Measurements from ENCODE around the gene FNTB. TPM values are rescaled to one million over a fixed set of nuclear protein-coding genes. Genes with fewer than 3 reads are reported as not detected.

FNTB gene
- total RNA-seq, 1 experiment from 2014 or later = 20.7 TPM

DNA sequence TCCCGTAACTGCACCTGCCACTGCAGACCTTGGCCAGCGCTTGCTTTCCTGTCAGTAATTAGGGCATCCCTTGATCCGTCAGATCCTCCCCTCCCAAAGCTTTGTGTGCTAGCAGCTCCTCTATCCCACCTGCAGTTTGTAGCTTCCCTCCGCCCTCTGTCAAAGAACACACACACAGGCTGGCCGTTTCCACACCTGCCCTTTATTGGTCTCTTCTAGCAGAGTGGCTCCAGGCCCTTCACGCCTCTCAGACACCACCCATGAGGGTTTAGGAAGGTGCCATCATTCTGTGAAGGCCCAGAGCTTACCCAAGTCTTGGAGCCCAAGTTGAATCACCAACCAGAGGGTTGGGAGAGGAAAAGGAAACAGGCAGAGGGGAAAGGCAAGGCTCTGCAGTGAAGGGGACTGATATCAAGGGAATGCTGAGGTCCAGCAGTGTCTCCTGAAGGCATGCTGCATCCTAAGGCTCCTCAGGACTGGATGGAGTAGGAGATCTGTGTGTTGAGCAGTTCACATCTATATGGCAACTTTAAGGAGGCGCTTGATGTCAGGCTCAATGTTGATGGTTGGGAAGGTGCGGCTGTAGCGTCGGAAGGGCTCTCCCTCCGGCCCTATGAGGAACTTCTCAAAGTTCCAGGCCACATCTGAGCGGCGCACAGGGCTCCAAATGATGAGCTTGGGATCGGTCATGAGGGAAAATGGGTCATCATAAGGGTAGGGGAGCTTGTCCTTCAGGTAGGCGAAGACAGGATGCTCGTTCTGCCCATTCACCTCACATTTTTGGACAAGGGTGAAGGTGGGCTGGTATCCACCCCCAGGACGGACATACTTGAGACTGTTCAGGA lies 47.5 kb upstream of the FNTB start:
- TF ChIP-seq, protein P1, sequence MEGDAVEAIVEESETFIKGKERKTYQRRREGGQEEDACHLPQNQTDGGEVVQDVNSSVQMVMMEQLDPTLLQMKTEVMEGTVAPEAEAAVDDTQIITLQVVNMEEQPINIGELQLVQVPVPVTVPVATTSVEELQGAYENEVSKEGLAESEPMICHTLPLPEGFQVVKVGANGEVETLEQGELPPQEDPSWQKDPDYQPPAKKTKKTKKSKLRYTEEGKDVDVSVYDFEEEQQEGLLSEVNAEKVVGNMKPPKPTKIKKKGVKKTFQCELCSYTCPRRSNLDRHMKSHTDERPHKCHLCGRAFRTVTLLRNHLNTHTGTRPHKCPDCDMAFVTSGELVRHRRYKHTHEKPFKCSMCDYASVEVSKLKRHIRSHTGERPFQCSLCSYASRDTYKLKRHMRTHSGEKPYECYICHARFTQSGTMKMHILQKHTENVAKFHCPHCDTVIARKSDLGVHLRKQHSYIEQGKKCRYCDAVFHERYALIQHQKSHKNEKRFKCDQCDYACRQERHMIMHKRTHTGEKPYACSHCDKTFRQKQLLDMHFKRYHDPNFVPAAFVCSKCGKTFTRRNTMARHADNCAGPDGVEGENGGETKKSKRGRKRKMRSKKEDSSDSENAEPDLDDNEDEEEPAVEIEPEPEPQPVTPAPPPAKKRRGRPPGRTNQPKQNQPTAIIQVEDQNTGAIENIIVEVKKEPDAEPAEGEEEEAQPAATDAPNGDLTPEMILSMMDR (conservative IDR thresholded peaks at IDR 0.05) = no peak
- no peaks in the 10 kb centered on the region for H3K27me3 ChIP-seq (ENCODE audit: insufficient read depth, low read length)
- H2AK5ac ChIP-seq (ENCODE audit: insufficient read length, low read length) = no peak overlapping the region
- no peak overlapping the region for H3K9ac ChIP-seq (ENCODE audit: extremely low read depth, insufficient read length, low read length)
- H3K9me3 ChIP-seq (ENCODE audit: control insufficient read depth, low read depth, low read length) = no peaks in the 10 kb centered on the region
- no peak overlapping the region for H3K4me2 ChIP-seq (ENCODE audit: insufficient read depth, insufficient read length, low read length)
- H4K5ac ChIP-seq (ENCODE audit: insufficient read length, low read depth, low read length) = no peak overlapping the region
- no peaks in the 10 kb centered on the region for H3K23me2 ChIP-seq (ENCODE audit: insufficient read length, low read depth, low read length, poor library complexity, severe bottlenecking)
- H3K27ac ChIP-seq (ENCODE audit: insufficient read length, low read depth, low read length) = no peak overlapping the region
- no peak overlapping the region for H3K18ac ChIP-seq (ENCODE audit: insufficient read length, low read depth, low read length)
- no peak overlapping the region for H3T11ph ChIP-seq (ENCODE audit: low read length)
- DNase-seq = no peak
- H2BK20ac ChIP-seq (ENCODE audit: low read depth, low read length, poor library complexity, severe bottlenecking) = no peak overlapping the region
- no peaks in the 10 kb centered on the region for H3K27me3 Mint-ChIP-seq (ENCODE audit: low read depth)
- no peak overlapping the region for H2BK12ac ChIP-seq (ENCODE audit: insufficient read length, low read depth, low read length)
- H3K9me3 Mint-ChIP-seq = no peaks in the 10 kb centered on the region
- peak overlapping the region in 2 of 3 experiments; percentile 6 to 84; a peak in 2 of 7 replicates for H3K27ac Mint-ChIP-seq
- H2BK5ac ChIP-seq (ENCODE audit: insufficient read length, low read length) = no peak overlapping the region
- H2AFZ ChIP-seq (ENCODE audit: low read length) = no peak overlapping the region
- no peak overlapping the region for H3K4ac ChIP-seq (ENCODE audit: low read depth, low read length)
- H3K4me3 Mint-ChIP-seq = no peak overlapping the region; a peak in 1 of 5 replicates
- H3K4me1 Mint-ChIP-seq = peaks cover 20% of the 10 kb centered on the region in 2 experiments
- no peak overlapping the region for H2BK120ac ChIP-seq (ENCODE audit: low read depth, low read length, poor library complexity, severe bottlenecking)
- no CpG with 5 or more reads among the region's 17 CpGs for WGBS (ENCODE audit: extremely low coverage, insufficient read length, low lambda C conversion rate)
- no peak overlapping the region for H3K56ac ChIP-seq (ENCODE audit: insufficient read length, low read depth, low read length)
- H4K91ac ChIP-seq (ENCODE audit: insufficient read length, low read depth, low read length) = no peak overlapping the region
- no peak overlapping the region for H3K14ac ChIP-seq (ENCODE audit: insufficient read depth, low read length)
- peaks cover 2% of the 10 kb centered on the region; the same call in 1 of the 2 replicates for H3K4me1 ChIP-seq (ENCODE audit: insufficient read depth, low read length)
- H3K79me1 ChIP-seq (ENCODE audit: insufficient read depth, low read depth, low read length, poor library complexity, severe bottlenecking) = no peaks in the 10 kb centered on the region
- H2BK15ac ChIP-seq (ENCODE audit: low read depth, low read length) = no peak overlapping the region
- H3K79me2 ChIP-seq (ENCODE audit: insufficient read depth, low read length) = no peaks in the 10 kb centered on the region
- H3K36me3 Mint-ChIP-seq (ENCODE audit: insufficient read depth in 1 of 3, low read depth in 3 of 3) = peaks cover 3 to 13% (median 5%) of the 10 kb centered on the region in 3 experiments
- H4K20me1 ChIP-seq (ENCODE audit: control insufficient read depth, insufficient read depth, insufficient read length) = no peaks in the 10 kb centered on the region
- no peak overlapping the region for H3K23ac ChIP-seq (ENCODE audit: insufficient read length, low read depth, low read length)
- no peak overlapping the region for H4K8ac ChIP-seq (replicated peaks; ENCODE audit: insufficient read length, low read depth, low read length)

Data from H9 (cell line).